Measurements from ENCODE around the gene FUBP3.

Gene FUBP3

DNA sequence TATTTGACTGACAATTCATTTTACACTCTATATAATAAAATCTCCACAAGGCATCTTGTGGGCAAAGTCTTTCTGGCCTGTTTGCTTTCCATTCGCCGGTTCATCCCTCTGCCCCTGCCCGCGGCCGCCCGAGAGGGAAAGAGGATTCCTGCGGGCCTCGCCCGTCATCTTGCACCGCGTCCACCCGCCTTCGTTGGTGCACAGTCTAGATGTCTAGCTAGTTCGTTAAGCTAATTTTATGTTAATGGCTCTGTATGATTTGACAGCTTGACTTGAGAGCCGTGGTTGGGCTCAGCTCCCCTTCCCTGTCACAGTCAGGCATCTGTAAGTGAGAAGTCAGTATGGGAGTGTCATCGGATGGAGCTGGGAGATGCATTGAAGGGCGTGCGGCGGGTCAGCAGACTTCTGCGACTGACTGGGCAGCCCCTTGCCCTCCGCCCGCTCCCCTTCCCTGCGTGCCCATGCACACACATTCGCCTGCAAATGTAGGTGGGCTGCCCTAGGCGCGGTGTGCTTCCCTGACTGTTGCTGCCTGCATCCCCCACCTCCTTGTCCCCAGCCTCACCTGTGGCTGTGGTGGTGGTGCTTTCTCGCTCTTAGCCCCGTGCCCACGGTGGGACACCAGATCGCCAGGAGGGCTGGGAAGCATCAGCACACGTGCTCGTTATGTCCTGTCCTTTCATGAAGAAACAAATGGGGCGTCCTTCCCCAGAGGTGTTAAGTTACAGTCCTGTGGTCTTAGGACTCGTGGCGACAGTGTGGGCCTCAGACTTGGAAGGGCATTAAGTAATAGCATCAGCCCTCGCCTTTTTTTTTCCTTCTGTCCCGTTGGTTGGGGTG is 59.1 kb downstream of the FUBP3 start:
- DNase-seq (ENCODE audit: low read depth), result no peak
- no peak overlapping the region for H3K4me3 ChIP-seq (ENCODE audit: low read length)
- no peak for TF ChIP-seq CTCF (IDR thresholded peaks at IDR 0.05; ENCODE audit: insufficient read depth, low read depth, low read length, missing control alignments)

DNA sequence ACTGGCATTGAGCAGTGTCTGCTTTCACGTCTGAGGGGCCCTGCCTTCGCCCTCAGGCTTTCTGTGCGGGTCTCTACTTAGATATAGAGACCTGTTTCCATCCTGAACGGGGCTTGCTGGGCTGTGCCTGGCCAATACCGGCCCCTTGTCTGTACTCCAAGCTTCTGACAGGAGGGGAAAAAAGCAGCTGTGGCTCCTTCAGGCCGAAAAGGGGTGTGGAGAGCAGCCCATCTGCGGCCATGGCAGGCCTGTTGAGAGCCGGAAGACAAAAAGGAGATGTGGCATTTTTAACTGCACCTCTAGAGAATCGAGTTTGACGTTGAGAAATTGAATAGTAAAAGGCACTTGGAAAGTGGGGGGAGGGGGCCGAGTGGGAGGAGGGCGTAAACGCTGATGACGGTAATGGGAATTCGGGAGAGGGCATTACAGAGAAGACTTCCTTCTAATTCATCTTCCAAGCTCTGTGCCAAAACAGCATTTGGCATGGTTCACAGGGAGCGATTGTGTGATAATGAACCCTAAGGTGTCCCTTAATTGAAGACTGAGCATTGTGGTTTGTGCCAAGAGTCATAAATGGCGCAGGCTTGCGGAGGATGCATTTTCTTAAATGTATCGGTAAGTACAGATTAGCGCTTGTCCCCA is 59.9 kb downstream of the FUBP3 start:
- no peak for DNase-seq (ENCODE audit: low read depth)
- no peak overlapping the region for H3K4me3 ChIP-seq (ENCODE audit: low read length)
- no peak for TF ChIP-seq CTCF (IDR thresholded peaks at IDR 0.05; ENCODE audit: insufficient read depth, low read depth, low read length, missing control alignments)

- no peak for TF ChIP-seq CTCF (IDR thresholded peaks at IDR 0.05; ENCODE audit: insufficient read depth, low read depth, low read length, missing control alignments)
- H3K4me3 ChIP-seq (ENCODE audit: low read length), result no peak overlapping the region
Measured at GRCh38 chr9:130639866-130640555, 60.6 kb downstream of the FUBP3 start.

GRCh38 chr9:130640681-130641080 is 61.3 kb downstream of the FUBP3 start:
- DNase-seq (ENCODE audit: low read depth), result no peak
- no peak overlapping the region for H3K4me3 ChIP-seq (ENCODE audit: low read length)
- no peak for TF ChIP-seq CTCF (IDR thresholded peaks at IDR 0.05; ENCODE audit: insufficient read depth, low read depth, low read length, missing control alignments)

More at GRCh38 chr9:130639866-130640555, 60.6 kb downstream of the FUBP3 start:
- DNase-seq (ENCODE audit: low read depth), result no peak

DNA sequence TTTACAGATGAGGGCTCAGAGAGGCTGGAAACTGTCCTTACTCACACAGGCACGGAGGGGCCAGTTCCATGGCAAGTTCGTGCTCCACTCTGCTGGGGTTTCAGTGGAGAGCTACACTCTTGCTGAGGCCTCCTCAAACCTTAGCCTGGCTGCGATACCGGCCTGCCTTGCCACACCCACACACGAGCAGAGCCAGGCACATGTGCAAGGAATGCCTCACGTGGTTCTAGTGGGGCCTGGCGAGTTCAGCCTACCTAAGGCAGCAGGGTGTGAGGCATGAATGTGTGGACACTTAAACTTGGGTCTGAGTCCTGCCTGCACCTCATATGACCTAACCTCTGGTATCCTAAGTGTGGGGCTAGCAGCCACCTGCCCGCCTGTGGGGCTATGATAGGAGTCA is 63.5 kb downstream of the FUBP3 start:
- TF ChIP-seq CTCF (IDR thresholded peaks at IDR 0.05; ENCODE audit: insufficient read depth, low read depth, low read length, missing control alignments), result no peak
- H3K4me3 ChIP-seq (ENCODE audit: low read length), result no peak overlapping the region
- DNase-seq (ENCODE audit: low read depth), result no peak

- H3K4me3 ChIP-seq (ENCODE audit: low read length), result no peak overlapping the region
- no peak for DNase-seq (ENCODE audit: low read depth)
- TF ChIP-seq CTCF (IDR thresholded peaks at IDR 0.05; ENCODE audit: insufficient read depth, low read depth, low read length, missing control alignments), result no peak
Measured at GRCh38 chr9:130651221-130651620, 71.8 kb downstream of the FUBP3 start.

All from epithelial cell of esophagus (primary cell).